ENCODE data around the gene NUDT8.

DNA sequence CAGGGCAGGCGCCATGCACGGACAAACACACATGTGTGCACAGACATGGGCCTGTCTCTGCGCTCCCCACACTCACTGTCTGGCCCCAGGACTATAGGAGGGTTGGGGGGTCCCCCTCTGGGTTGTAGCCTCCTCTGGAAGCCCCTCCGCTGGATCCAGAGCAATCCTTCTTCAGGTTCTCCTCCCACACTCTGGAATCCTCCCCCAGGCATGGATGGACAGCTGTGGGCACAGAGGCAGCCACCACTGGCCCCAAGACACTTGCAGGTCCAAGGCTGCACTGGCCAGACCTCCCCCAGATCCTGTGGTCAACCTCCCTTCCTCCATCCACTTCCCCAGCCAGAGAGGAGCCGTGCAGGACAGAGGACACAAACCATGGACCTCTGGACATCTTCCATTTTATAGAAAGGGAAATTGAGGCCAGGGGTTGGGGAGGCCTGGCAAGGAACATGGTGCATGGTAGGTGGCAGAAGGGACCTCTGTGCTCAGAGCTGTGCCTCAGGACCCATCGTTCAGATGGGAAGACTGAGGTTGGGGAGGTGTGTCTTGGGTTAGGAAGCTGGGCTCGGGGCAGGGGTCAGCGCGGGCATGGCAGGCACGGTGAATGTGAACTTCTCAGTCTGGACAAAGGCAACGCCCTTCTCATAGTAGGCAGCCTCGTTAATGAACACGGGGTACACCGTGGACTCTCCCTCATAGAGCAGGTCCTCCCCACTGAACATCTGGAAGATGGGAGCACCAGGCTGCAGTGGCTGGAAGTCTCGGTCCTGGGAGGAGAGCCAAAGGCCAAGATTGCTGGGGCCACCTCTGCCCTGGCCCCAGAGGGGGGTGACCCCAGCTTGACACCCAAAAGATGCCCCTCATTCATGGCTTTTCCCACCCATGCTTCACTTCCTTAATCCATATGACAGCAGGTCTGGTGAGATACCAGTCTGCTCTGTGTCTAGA is 12.7 kb upstream of the NUDT8 start:
- TF ChIP-seq ZNF274 (IDR thresholded peaks at IDR 0.05; ENCODE audit: low read depth, low read length) (no peak), YY1 (IDR thresholded peaks at IDR 0.05; ENCODE audit: insufficient read depth, insufficient read length) (no peak), SUZ12 (IDR thresholded peaks at IDR 0.05; ENCODE audit: extremely low read depth, insufficient read depth, insufficient read length) (no peak)

All from NT2/D1 (cell line).